ENCODE measurements around the gene PARD3B.

Gene PARD3B

DNA sequence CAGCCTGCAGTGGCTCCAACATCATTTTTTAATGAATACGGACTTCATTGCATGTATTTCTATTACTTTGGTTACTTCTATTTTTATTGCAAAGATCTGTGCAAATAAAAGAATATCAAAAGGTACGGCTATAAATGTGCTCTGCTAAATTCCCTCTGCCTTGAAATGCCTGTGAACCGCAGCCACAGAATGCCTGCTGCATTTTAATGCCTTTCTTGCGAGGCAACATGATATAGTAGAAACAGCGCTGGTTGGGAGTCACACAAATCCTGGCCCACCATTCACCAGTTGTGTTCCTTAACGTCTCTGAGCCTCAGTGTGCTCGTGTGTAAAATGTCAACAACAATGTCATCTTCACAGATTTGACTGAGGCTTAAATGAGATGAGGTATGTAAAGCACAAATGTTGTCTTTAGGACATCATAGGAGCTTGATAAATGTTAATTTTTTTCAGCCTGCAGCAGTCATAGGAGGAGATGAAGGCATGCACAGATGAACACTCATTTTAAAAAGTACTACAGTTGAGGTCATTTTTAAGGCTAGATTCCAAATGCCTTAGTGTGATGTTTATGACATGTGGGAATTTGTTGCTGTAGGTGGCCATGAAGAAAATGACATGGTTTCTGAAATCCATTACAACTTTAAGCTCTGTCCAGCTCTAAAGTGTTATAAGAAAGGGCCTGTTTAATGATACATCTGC is 949.4 kb downstream of the PARD3B start:
- no peaks in the 10 kb centered on the region for H3K27me3 ChIP-seq (ENCODE audit: insufficient read depth, poor library complexity, severe bottlenecking)
- no peak for TF ChIP-seq POLR2AphosphoS5 (IDR thresholded peaks at IDR 0.05; ENCODE audit: low read depth)
- TF ChIP-seq SPI1 (IDR thresholded peaks at IDR 0.05; ENCODE audit: borderline replicate concordance, low read depth), result no peak
- no peak for TF ChIP-seq CTCF (IDR thresholded peaks at IDR 0.05; ENCODE audit: insufficient read depth, low read length)
- TF ChIP-seq REST (IDR thresholded peaks at IDR 0.05; ENCODE audit: insufficient replicate concordance, low read depth), result no peak
- no peak for TF ChIP-seq GABPA (IDR thresholded peaks at IDR 0.05; ENCODE audit: low read depth)

DNA sequence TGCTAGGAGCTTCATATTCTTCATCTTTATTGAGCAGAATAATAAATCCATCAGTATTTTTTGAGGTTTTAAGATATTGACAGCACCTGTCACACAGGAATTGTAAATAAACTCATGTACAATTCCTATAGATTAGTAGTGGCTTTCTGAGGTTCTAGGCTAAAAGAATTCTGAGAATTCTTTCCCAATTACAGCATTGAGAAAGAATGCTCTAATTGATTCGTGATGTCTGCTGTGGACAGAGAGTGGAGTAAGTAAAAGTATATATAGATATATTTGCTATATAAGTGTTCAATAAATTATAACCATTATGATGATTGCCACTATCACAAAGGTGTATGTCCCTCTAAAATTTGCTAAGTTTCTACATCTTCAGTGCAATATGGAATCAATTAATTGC is 950.5 kb downstream of the PARD3B start:
- no peak overlapping the region for H3K27ac ChIP-seq (replicated peaks)
- TF ChIP-seq GABPA (IDR thresholded peaks at IDR 0.05; ENCODE audit: low read depth), result no peak
- TF ChIP-seq CTCF (IDR thresholded peaks at IDR 0.05; ENCODE audit: insufficient read depth, low read length), result no peak
- no peak for TF ChIP-seq SPI1 (IDR thresholded peaks at IDR 0.05; ENCODE audit: borderline replicate concordance, low read depth)
- no peak for TF ChIP-seq POLR2AphosphoS5 (IDR thresholded peaks at IDR 0.05; ENCODE audit: low read depth)
- TF ChIP-seq REST (IDR thresholded peaks at IDR 0.05; ENCODE audit: insufficient replicate concordance, low read depth), result no peak
- no peak for DNase-seq (ENCODE audit: low read depth in 1 of 2, low spot score in 1 of 2)
- no peaks in the 10 kb centered on the region for H3K27me3 ChIP-seq (ENCODE audit: insufficient read depth, poor library complexity, severe bottlenecking)
- H3K4me3 ChIP-seq (replicated peaks; ENCODE audit: insufficient read depth, low read length), result no peak overlapping the region

More for the DNA sequence above, 949.4 kb downstream of the PARD3B start:
- Histone ChIP-seq H3K27ac (replicated peaks) (no peak overlapping the region), H3K4me3 (replicated peaks; ENCODE audit: insufficient read depth, low read length) (no peak overlapping the region)
- DNase-seq (ENCODE audit: low read depth in 1 of 2, low spot score in 1 of 2), result no peak

GRCh38 chr2:205496370-205496769 is 951.1 kb downstream of the PARD3B start:
- DNase-seq (ENCODE audit: low read depth in 1 of 2, low spot score in 1 of 2), result no peak

More at GRCh38 chr2:205496370-205496769, 951.1 kb downstream of the PARD3B start:
- Histone ChIP-seq H3K27me3 (ENCODE audit: insufficient read depth, poor library complexity, severe bottlenecking) (no peaks in the 10 kb centered on the region), H3K4me3 (replicated peaks; ENCODE audit: insufficient read depth, low read length) (no peak overlapping the region), H3K27ac (replicated peaks) (no peak overlapping the region)
- no peak for TF ChIP-seq SPI1 (IDR thresholded peaks at IDR 0.05; ENCODE audit: borderline replicate concordance, low read depth)
- no peak for TF ChIP-seq GABPA (IDR thresholded peaks at IDR 0.05; ENCODE audit: low read depth)
- TF ChIP-seq CTCF (IDR thresholded peaks at IDR 0.05; ENCODE audit: insufficient read depth, low read length), result no peak
- TF ChIP-seq REST (IDR thresholded peaks at IDR 0.05; ENCODE audit: insufficient replicate concordance, low read depth), result no peak
